GM12891 (cell line): ENCODE data around the gene CCDC81.

Source experiments
- PAX5 ChIP-seq: IDR thresholded peaks from 2 replicates; pipeline ENCODE4 v1.6.1; 2011; ENCODE audit warnings: low read length, moderate library complexity, mild to moderate bottlenecking; ENCODE audit not compliant: insufficient read depth, severe bottlenecking
- POLR2A ChIP-seq: IDR thresholded peaks from 2 replicates; pipeline ENCODE4 v1.6.1; 2011; ENCODE audit warnings: low read depth, low read length, control low read depth
- POLR2AphosphoS5 ChIP-seq: IDR thresholded peaks from 2 replicates; pipeline ENCODE4 v1.6.1; 2011; ENCODE audit warnings: low read depth, low read length, control low read depth
- TAF1 ChIP-seq: IDR thresholded peaks from 2 replicates; pipeline ENCODE4 v1.6.1; 2011; ENCODE audit warnings: low read depth, low read length, control low read depth

DNA sequence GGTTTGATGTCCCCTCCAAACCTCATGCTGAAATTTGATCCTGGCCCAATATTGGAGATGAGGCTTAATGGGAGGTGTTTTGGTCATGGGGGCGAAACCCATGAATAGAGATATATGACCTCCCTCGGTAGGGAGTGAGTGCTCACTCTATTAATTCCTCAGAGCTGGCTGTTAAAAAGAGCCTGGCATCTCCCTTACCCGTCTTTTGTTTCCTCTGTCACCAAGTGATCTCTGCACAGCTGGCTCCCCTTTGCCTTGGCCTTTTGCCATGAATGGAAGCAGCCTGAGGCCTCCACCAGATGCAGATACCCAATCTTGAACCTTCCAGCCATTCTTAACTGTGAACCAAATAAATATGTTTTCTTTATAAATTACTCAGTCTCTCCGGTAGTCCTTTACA lies 4.5 kb upstream of the CCDC81 start:
- TF ChIP-seq POLR2A (no peak), PAX5 (no peak), POLR2AphosphoS5 (no peak), TAF1 (no peak)
